ENCODE measurements around the gene MAN1A1. TPM values are rescaled to one million over a fixed set of nuclear protein-coding genes. Genes with fewer than 3 reads are reported as not detected.
A peak's percentile ranks its signal among the peaks of the same experiment; 100 is the strongest.

MAN1A1 gene
- total RNA-seq, 4 donors from 2014 or later, result 19.0 to 34.8 (median 21.1) TPM

- H3K4me1 ChIP-seq, result peaks cover 0 to 11% of the 10 kb centered on the region in 2 donors
Observed at GRCh38 chr6:119337762-119338161, 11.8 kb downstream of the MAN1A1 start.

GRCh38 chr6:119337252-119337651, 12.3 kb downstream of the MAN1A1 start:
- TF ChIP-seq CTCF (IDR thresholded peaks at IDR 0.05 in 4 of 5, conservative IDR thresholded peaks at IDR 0.05 in 1 of 5), result no peak
- TF ChIP-seq POLR2A (IDR thresholded peaks at IDR 0.05), result no peak
- H3K4me3 ChIP-seq, result no peak overlapping the region
- in situ Hi-C loops (cut with MboI; ENCODE audit: low sequenced_read_pairs in 4 of 4), result no loop called here
- H3K4me1 ChIP-seq, result peaks cover 0 to 11% of the 10 kb centered on the region in 2 donors
- H3K27ac ChIP-seq, result no peak overlapping the region
- ATAC-seq (no peak), DNase-seq (no peak)
- no peaks in the 10 kb centered on the region for H3K9me3 ChIP-seq
- H3K27me3 ChIP-seq, result no peaks in the 10 kb centered on the region
- H3K36me3 ChIP-seq, result no peaks in the 10 kb centered on the region
- intact Hi-C loops (cut with DNase I; ENCODE audit: low total_unique reads), result no loop called here

More at GRCh38 chr6:119337762-119338161, 11.8 kb downstream of the MAN1A1 start:
- Histone ChIP-seq H3K4me3 (no peak overlapping the region), H3K27ac (no peak overlapping the region), H3K9me3 (no peaks in the 10 kb centered on the region), H3K27me3 (no peaks in the 10 kb centered on the region), H3K36me3 (no peaks in the 10 kb centered on the region)
- TF ChIP-seq POLR2A (IDR thresholded peaks at IDR 0.05) (no peak), CTCF (IDR thresholded peaks at IDR 0.05 in 4 of 5, conservative IDR thresholded peaks at IDR 0.05 in 1 of 5) (no peak)
- DNase-seq (no peak), ATAC-seq (no peak)
- intact Hi-C loops (cut with DNase I; ENCODE audit: low total_unique reads) (no loop called here), in situ Hi-C loops (cut with MboI; ENCODE audit: low sequenced_read_pairs in 4 of 4) (no loop called here)

GRCh38 chr6:119334535-119335264, 14.9 kb downstream of the MAN1A1 start:
- Histone ChIP-seq H3K36me3 (no peaks in the 10 kb centered on the region), H3K27ac (peak overlapping the region in 2 of 4 donors; percentile 17 to 29), H3K9me3 (no peaks in the 10 kb centered on the region), H3K27me3 (no peaks in the 10 kb centered on the region), H3K4me1 (peaks cover 0 to 14% of the 10 kb centered on the region in 2 donors), H3K4me3 (no peak overlapping the region)
- ATAC-seq (no peak), DNase-seq (no peak)
- in situ Hi-C loops (cut with MboI; ENCODE audit: low sequenced_read_pairs in 4 of 4) (no loop called here), intact Hi-C loops (cut with DNase I; ENCODE audit: low total_unique reads) (no loop called here)
- TF ChIP-seq CTCF (IDR thresholded peaks at IDR 0.05 in 4 of 5, conservative IDR thresholded peaks at IDR 0.05 in 1 of 5), result no peak
- TF ChIP-seq POLR2A (IDR thresholded peaks at IDR 0.05), result no peak

- DNase-seq, result no peak
- Histone ChIP-seq H3K27me3 (no peaks in the 10 kb centered on the region), H3K9me3 (no peaks in the 10 kb centered on the region), H3K36me3 (no peaks in the 10 kb centered on the region), H3K4me3 (no peak overlapping the region), H3K4me1 (peaks cover 0 to 14% of the 10 kb centered on the region in 2 donors), H3K27ac (no peak overlapping the region)
- in situ Hi-C loops (cut with MboI; ENCODE audit: low sequenced_read_pairs in 4 of 4), result no loop called here
- intact Hi-C loops (cut with DNase I; ENCODE audit: low total_unique reads), result no loop called here
- ATAC-seq, result no peak
- no peak for TF ChIP-seq POLR2A (IDR thresholded peaks at IDR 0.05)
- peak in 1 of 5 experiments; percentile 11 for TF ChIP-seq CTCF (IDR thresholded peaks at IDR 0.05 in 4 of 5, conservative IDR thresholded peaks at IDR 0.05 in 1 of 5)
Observed at GRCh38 chr6:119333707-119334295, 15.8 kb downstream of the MAN1A1 start.

All from gastrocnemius medialis (tissue), 4 donors.